OCI-LY7 (cell line): ENCODE data around the gene TMEM151A. TPM values are rescaled to one million over a fixed set of nuclear protein-coding genes. Genes with fewer than 3 reads are reported as not detected.

Experiments used
- BruUV-seq: library from RNA; stranded (reverse); fragments of 400-500 nt; replicated peaks from 2 replicates; lab custom pipeline; 2021; lab: Mats Ljungman, UMichigan
- CTCF ChIA-PET: fragments of 300-600 bp; sonication (Branson Sonifier 250); formaldehyde crosslinking; loops from one replicate; lab custom pipeline; 2022; ENCODE audit warnings: antibody characterized with exemption; ENCODE audit not compliant: unreplicated experiment; lab: Charles Lee
- POLR2A ChIA-PET: fragments of 300-600 bp; sonication (Branson Sonifier 250); formaldehyde crosslinking; loops from one replicate; lab custom pipeline; 2022; ENCODE audit warnings: antibody characterized with exemption; lab: Charles Lee
- DNase-seq: peaks from one replicate; pipeline ENCODE4 v3.0.0-alpha.2; 2015; ENCODE audit warnings: low spot score
- H2AFZ ChIP-seq: fragments of 200-600 bp; sonication (generic), shearing (Covaris generic); 2 replicates; pipeline ENCODE4 v1.6.1; 2014; ENCODE audit warnings: mild to moderate bottlenecking, antibody characterized with exemption, low read length, moderate library complexity
- H3K27ac ChIP-seq: fragments of 200-600 bp; sonication (generic); 2 replicates; pipeline ENCODE4 v1.5.1; 2014; ENCODE audit warnings: mixed run types, low read depth, mild to moderate bottlenecking, moderate library complexity, low read length, inconsistent platforms; ENCODE audit not compliant: poor library complexity, severe bottlenecking
- H3K36me3 ChIP-seq: fragments of 200-600 bp; sonication (generic); 2 replicates; pipeline ENCODE4 v1.6.1; 2014; ENCODE audit warnings: mild to moderate bottlenecking, antibody characterized with exemption, low read length, moderate library complexity, mixed read lengths; ENCODE audit not compliant: insufficient read depth
- H3K4me1 ChIP-seq: fragments of 200-600 bp; sonication (generic); 2 replicates; pipeline ENCODE4 v1.5.1; 2014; ENCODE audit warnings: mild to moderate bottlenecking, low read length; ENCODE audit not compliant: insufficient read depth, poor library complexity, severe bottlenecking
- H3K4me2 ChIP-seq: fragments of 200-600 bp; sonication (generic); 2 replicates; pipeline ENCODE4 v1.6.1; 2014; ENCODE audit warnings: mild to moderate bottlenecking, low read length
- H3K4me3 ChIP-seq: fragments of 200-600 bp; sonication (generic); 2 replicates; pipeline ENCODE4 v1.5.1; 2014; ENCODE audit warnings: mild to moderate bottlenecking, low read depth, low read length; ENCODE audit not compliant: poor library complexity, severe bottlenecking
- H3K79me2 ChIP-seq: fragments of 200-600 bp; sonication (generic); 2 replicates; pipeline ENCODE4 v1.6.1; 2016; ENCODE audit warnings: low read depth, mild to moderate bottlenecking, low read length, moderate library complexity, mixed read lengths; ENCODE audit not compliant: insufficient read depth
- H3K9me2 ChIP-seq: fragments of 200-600 bp; sonication (generic); 2 replicates; pipeline ENCODE4 v1.6.1; 2016; ENCODE audit warnings: mild to moderate bottlenecking, low read length, mixed read lengths; ENCODE audit not compliant: insufficient read depth
- H3K9me3 ChIP-seq: fragments of 200-600 bp; sonication (generic); 2 replicates; pipeline ENCODE4 v1.6.1; 2014; ENCODE audit warnings: mild to moderate bottlenecking, mixed run types, low read length, mixed read lengths
- H4K20me1 ChIP-seq: fragments of 200-600 bp; sonication (generic); 2 replicates; pipeline ENCODE4 v1.6.1; 2014; ENCODE audit warnings: mild to moderate bottlenecking, antibody characterized with exemption, low read length, moderate library complexity, mixed read lengths; ENCODE audit not compliant: insufficient read depth
- EZH2phosphoT487 ChIP-seq: fragments of 200-600 bp; sonication (generic); IDR thresholded peaks from 2 replicates; pipeline ENCODE4 v1.6.1; 2018; ENCODE audit warnings: low read depth, borderline replicate concordance, mild to moderate bottlenecking, mixed run types, antibody characterized with exemption, low read length, moderate library complexity, mixed read lengths
- intact Hi-C: fragments of 100-400 bp; cut with micrococcal nuclease; formaldehyde crosslinking; loops from one replicate; pipeline ENCODE4 v1.10.0; 2022; ENCODE audit not compliant: unreplicated experiment
- total RNA-seq, 2 experiments: library from RNA; depleted of rRNA in 1 of 2; stranded (reverse); fragments of >200 nt in 1 of 2; shearing (Covaris generic) in 1 of 2; gene quantifications; 2 replicates each; pipeline ENCODE4 v1.2.3, GENCODE V29; 2014 to 2022
- TF ChIP-seq, protein P1 (sequence below): fragments of 200-600 bp; sonication (generic); conservative IDR thresholded peaks from 2 replicates; pipeline ENCODE4 v1.5.1; 2014; ENCODE audit warnings: mild to moderate bottlenecking, antibody characterized with exemption, low read length, moderate library complexity, mixed read lengths

The TMEM151A gene
- total RNA-seq, 2 experiments from 2014 or later: not detected

GRCh38 chr11:66314561-66315497, 23.1 kb downstream of the TMEM151A start:
- intact Hi-C loops: loop anchor here (5.0 kb wide), 1 partner anchor 32 kb away; the partner anchor contains the start of genes B4GAT1 and BRMS1
- no peak overlapping the region for H2AFZ ChIP-seq
- ChIA-PET CTCF (no interaction called here), POLR2A (no interaction called here)
- H3K36me3 ChIP-seq: no peaks in the 10 kb centered on the region
- H3K9me3 ChIP-seq: no peaks in the 10 kb centered on the region
- BruUV-seq: no TSS peak
- no peaks in the 10 kb centered on the region for H3K9me2 ChIP-seq
- H4K20me1 ChIP-seq: no peaks in the 10 kb centered on the region
- no peaks in the 10 kb centered on the region for H3K79me2 ChIP-seq
- H3K4me1 ChIP-seq: peaks cover 42% of the 10 kb centered on the region
- H3K4me2 ChIP-seq: no peak overlapping the region
- DNase-seq: no peak
- TF ChIP-seq, protein P1, sequence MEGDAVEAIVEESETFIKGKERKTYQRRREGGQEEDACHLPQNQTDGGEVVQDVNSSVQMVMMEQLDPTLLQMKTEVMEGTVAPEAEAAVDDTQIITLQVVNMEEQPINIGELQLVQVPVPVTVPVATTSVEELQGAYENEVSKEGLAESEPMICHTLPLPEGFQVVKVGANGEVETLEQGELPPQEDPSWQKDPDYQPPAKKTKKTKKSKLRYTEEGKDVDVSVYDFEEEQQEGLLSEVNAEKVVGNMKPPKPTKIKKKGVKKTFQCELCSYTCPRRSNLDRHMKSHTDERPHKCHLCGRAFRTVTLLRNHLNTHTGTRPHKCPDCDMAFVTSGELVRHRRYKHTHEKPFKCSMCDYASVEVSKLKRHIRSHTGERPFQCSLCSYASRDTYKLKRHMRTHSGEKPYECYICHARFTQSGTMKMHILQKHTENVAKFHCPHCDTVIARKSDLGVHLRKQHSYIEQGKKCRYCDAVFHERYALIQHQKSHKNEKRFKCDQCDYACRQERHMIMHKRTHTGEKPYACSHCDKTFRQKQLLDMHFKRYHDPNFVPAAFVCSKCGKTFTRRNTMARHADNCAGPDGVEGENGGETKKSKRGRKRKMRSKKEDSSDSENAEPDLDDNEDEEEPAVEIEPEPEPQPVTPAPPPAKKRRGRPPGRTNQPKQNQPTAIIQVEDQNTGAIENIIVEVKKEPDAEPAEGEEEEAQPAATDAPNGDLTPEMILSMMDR: no peak
- no peak for TF ChIP-seq EZH2phosphoT487
- H3K27ac ChIP-seq: no peak overlapping the region
- no peak overlapping the region for H3K4me3 ChIP-seq

GRCh38 chr11:66315498-66315885, 23.8 kb downstream of the TMEM151A start:
- no peak for TF ChIP-seq EZH2phosphoT487
- TF ChIP-seq, protein P1: no peak
- POLR2A ChIA-PET: no interaction called here
- Histone ChIP-seq H3K4me1 (peaks cover 42% of the 10 kb centered on the region), H3K9me2 (no peaks in the 10 kb centered on the region), H2AFZ (no peak overlapping the region), H3K4me3 (no peak overlapping the region), H3K36me3 (no peaks in the 10 kb centered on the region), H3K27ac (no peak overlapping the region), H3K9me3 (no peaks in the 10 kb centered on the region), H3K4me2 (no peak overlapping the region), H3K79me2 (no peaks in the 10 kb centered on the region), H4K20me1 (no peaks in the 10 kb centered on the region)
- CTCF ChIA-PET: no interaction called here
- no peak for DNase-seq
- BruUV-seq: no TSS peak
- intact Hi-C loops: no loop called here
